Effector memory CD8-positive, alpha-beta T cell (primary cell): ENCODE measurements around the gene PCDHGB1.
"Not testable (repeated sequence)": the region's sequence is repeated elsewhere in the genome, so short reads cannot be mapped to it uniquely, and the experiment has no call there.

ENCODE experiments used
- ATAC-seq: fragments of 150-1000 bp; cut with Tn5 transposase; replicated peaks from 2 replicates; pipeline ENCODE4 v1.10.0; 2021; ENCODE audit warnings: mild to moderate bottlenecking, moderate library complexity
- DNase-seq, 3 experiments: peaks; one replicate each; pipeline ENCODE4 v3.0.0; 2021
- H3K27ac Mint-ChIP-seq, 2 donors: one replicate each; pipeline ENCODE4 v1.8.0; 2022; ENCODE audit warnings: mild to moderate bottlenecking in 2 of 2, mixed read lengths in 2 of 2, moderate library complexity in 2 of 2
- H3K27me3 Mint-ChIP-seq, 2 donors: one replicate each; pipeline ENCODE4 v1.8.0; 2022; ENCODE audit warnings: mixed read lengths in 2 of 2
- H3K36me3 Mint-ChIP-seq: one replicate; pipeline ENCODE4 v1.8.0; 2022; ENCODE audit warnings: mild to moderate bottlenecking, moderate library complexity, mixed read lengths; ENCODE audit not compliant: insufficient read depth
- H3K4me1 Mint-ChIP-seq, 2 donors: one replicate each; pipeline ENCODE4 v1.8.0; 2022; ENCODE audit warnings: low read depth in 2 of 2, mixed read lengths in 2 of 2
- H3K4me3 Mint-ChIP-seq, 2 donors: one replicate each; pipeline ENCODE4 v1.8.0; 2022; ENCODE audit warnings: mild to moderate bottlenecking in 2 of 2, mixed read lengths in 2 of 2, moderate library complexity in 2 of 2
- H3K9me3 Mint-ChIP-seq, 2 donors: one replicate each; pipeline ENCODE4 v1.8.0; 2022; ENCODE audit warnings: mixed read lengths in 2 of 2

PCDHGB1 gene

GRCh38 chr5:141359790-141360426 lies 10.0 kb downstream of the PCDHGB1 start, which contains the start of gene PCDHGB2:
Gene PCDHGB2 (plus strand): TSS chr5:141359994. CDS start chr5:141360136, 142 bp downstream.
- peaks cover 59 to 95% of the 10 kb centered on the region in 2 donors for H3K27me3 Mint-ChIP-seq
- ATAC-seq (peak; percentile 54), DNase-seq (peak in 1 of 3 experiments; percentile 20)
- H3K4me3 Mint-ChIP-seq: peak within 1 kb of the TSS; percentile 65 to 80
- H3K36me3 Mint-ChIP-seq: peaks cover 13% of the 10 kb centered on the region
- H3K9me3 Mint-ChIP-seq: peaks cover 0 to 15% of the 10 kb centered on the region in 2 donors
- peak within 1 kb of the TSS; percentile 44 to 47 for H3K27ac Mint-ChIP-seq
- peaks cover 2 to 9% of the 10 kb centered on the region in 2 donors for H3K4me1 Mint-ChIP-seq

GRCh38 chr5:141360685-141361084 lies 10.8 kb downstream of the PCDHGB1 start:
- Mint-ChIP-seq H3K27ac (no peak overlapping the region), H3K27me3 (peaks cover 60 to 95% of the 10 kb centered on the region in 2 donors), H3K4me1 (peaks cover 2 to 9% of the 10 kb centered on the region in 2 donors), H3K4me3 (peak overlapping the region in 1 of 2 donors; percentile 80), H3K36me3 (peaks cover 16% of the 10 kb centered on the region), H3K9me3 (peaks cover 0 to 15% of the 10 kb centered on the region in 2 donors)
- no peak for DNase-seq
- no peak for ATAC-seq

- peaks cover 0 to 15% of the 10 kb centered on the region in 2 donors for H3K9me3 Mint-ChIP-seq
Observed at GRCh38 chr5:141362719-141363118, 12.8 kb downstream of the PCDHGB1 start.

GRCh38 chr5:141363952-141364660 lies 14.2 kb downstream of the PCDHGB1 start, which contains the start of gene PCDHGA5:
Gene PCDHGA5 (plus strand): TSS chr5:141364162. CDS start chr5:141364331, 169 bp downstream.
- DNase-seq: no peak
- Mint-ChIP-seq H3K36me3 (peaks cover 19% of the 10 kb centered on the region), H3K27me3 (peaks cover 51 to 89% of the 10 kb centered on the region in 2 donors), H3K27ac (no peak within 1 kb of the TSS), H3K4me1 (peaks cover 2 to 9% of the 10 kb centered on the region in 2 donors), H3K4me3 (no peak within 1 kb of the TSS), H3K9me3 (peaks cover 0 to 15% of the 10 kb centered on the region in 2 donors)
- ATAC-seq: no peak

More at GRCh38 chr5:141362719-141363118, 12.8 kb downstream of the PCDHGB1 start:
- H3K27me3 Mint-ChIP-seq: peaks cover 52 to 90% of the 10 kb centered on the region in 2 donors
- no peak overlapping the region for H3K4me3 Mint-ChIP-seq
- DNase-seq: no peak
- H3K27ac Mint-ChIP-seq: no peak overlapping the region
- peaks cover 2 to 9% of the 10 kb centered on the region in 2 donors for H3K4me1 Mint-ChIP-seq
- H3K36me3 Mint-ChIP-seq: peaks cover 19% of the 10 kb centered on the region
- ATAC-seq: no peak

GRCh38 chr5:141366016-141366896 lies 16.4 kb downstream of the PCDHGB1 start:
- peaks cover 0 to 8% of the 10 kb centered on the region in 2 donors for H3K9me3 Mint-ChIP-seq
- H3K4me1 Mint-ChIP-seq: peaks cover 3 to 10% of the 10 kb centered on the region in 2 donors
- DNase-seq: no peak
- H3K36me3 Mint-ChIP-seq: peaks cover 17% of the 10 kb centered on the region
- H3K27ac Mint-ChIP-seq: no peak overlapping the region
- H3K4me3 Mint-ChIP-seq: no peak overlapping the region
- H3K27me3 Mint-ChIP-seq: peaks cover 52 to 85% of the 10 kb centered on the region in 2 donors
- no peak for ATAC-seq

- H3K4me3 Mint-ChIP-seq: peak within 1 kb of the TSS; percentile 75 to 86
- ATAC-seq (peak; percentile 74), DNase-seq (no peak)
- H3K9me3 Mint-ChIP-seq: no peaks in the 10 kb centered on the region
- peaks cover 3% of the 10 kb centered on the region for H3K36me3 Mint-ChIP-seq
- peak within 1 kb of the TSS in 1 of 2 donors; percentile 77 for H3K27ac Mint-ChIP-seq
- H3K4me1 Mint-ChIP-seq: peaks cover 5% of the 10 kb centered on the region in 2 donors
- H3K27me3 Mint-ChIP-seq: peaks cover 35 to 63% of the 10 kb centered on the region in 2 donors
Observed at GRCh38 chr5:141369994-141370848, 20.3 kb downstream of the PCDHGB1 start, which contains the start of gene PCDHGB3. Gene PCDHGB3 (plus strand): TSS chr5:141370242. CDS start chr5:141370395, 153 bp downstream.

- peaks cover 32 to 59% of the 10 kb centered on the region in 2 donors for H3K27me3 Mint-ChIP-seq
- H3K36me3 Mint-ChIP-seq: peaks cover 3% of the 10 kb centered on the region
- DNase-seq (no peak), ATAC-seq (no peak)
- peaks cover 0 to 4% of the 10 kb centered on the region in 2 donors for H3K9me3 Mint-ChIP-seq
- H3K4me1 Mint-ChIP-seq: peaks cover 5% of the 10 kb centered on the region in 2 donors
- no peak overlapping the region for H3K27ac Mint-ChIP-seq
- H3K4me3 Mint-ChIP-seq: no peak overlapping the region
Observed at GRCh38 chr5:141371572-141372475, 21.9 kb downstream of the PCDHGB1 start.

GRCh38 chr5:141373673-141374317 lies 23.9 kb downstream of the PCDHGB1 start, which contains the start of gene PCDHGA6:
Gene PCDHGA6 (plus strand): TSS chr5:141373891. CDS start chr5:141374084, 193 bp downstream.
- Mint-ChIP-seq H3K36me3 (no peaks in the 10 kb centered on the region), H3K27ac (no peak within 1 kb of the TSS), H3K4me1 (peaks cover 5% of the 10 kb centered on the region in 2 donors), H3K4me3 (no peak within 1 kb of the TSS), H3K27me3 (peaks cover 30 to 53% of the 10 kb centered on the region in 2 donors), H3K9me3 (peaks cover 0 to 4% of the 10 kb centered on the region in 2 donors)
- ATAC-seq (no peak), DNase-seq (no peak)

GRCh38 chr5:141374627-141375026 lies 24.7 kb downstream of the PCDHGB1 start:
- peaks cover 26 to 52% of the 10 kb centered on the region in 2 donors for H3K27me3 Mint-ChIP-seq
- no peak for DNase-seq
- no peak overlapping the region for H3K4me3 Mint-ChIP-seq
- peaks cover 5% of the 10 kb centered on the region in 2 donors for H3K4me1 Mint-ChIP-seq
- H3K27ac Mint-ChIP-seq: no peak overlapping the region
- no peaks in the 10 kb centered on the region for H3K36me3 Mint-ChIP-seq
- ATAC-seq: no peak
- H3K9me3 Mint-ChIP-seq: peaks cover 0 to 4% of the 10 kb centered on the region in 2 donors

- H3K4me3 Mint-ChIP-seq, H3K27ac Mint-ChIP-seq, ATAC-seq, H3K36me3 Mint-ChIP-seq, H3K4me1 Mint-ChIP-seq, H3K9me3 Mint-ChIP-seq, DNase-seq: not testable (repeated sequence)
- peaks cover 18 to 42% of the 10 kb centered on the region in 2 donors for H3K27me3 Mint-ChIP-seq
Observed at GRCh38 chr5:141375444-141376155, 25.7 kb downstream of the PCDHGB1 start.
